Esophagus (tissue), 2 donors: ENCODE measurements around the gene NFKBIZ. TPM values are rescaled to one million over a fixed set of nuclear protein-coding genes. Genes with fewer than 3 reads are reported as not detected.
"Not testable (repeated sequence)": the region's sequence is repeated elsewhere in the genome, so short reads cannot be mapped to it uniquely, and the experiment has no call there.

Source experiments
- H3K27ac ChIP-seq, 2 donors: one replicate each; pipeline ENCODE4 v1.5.1; 2013; ENCODE audit warnings: low read depth in 2 of 2, mild to moderate bottlenecking in 2 of 2, inconsistent platforms in 1 of 2, low read length in 1 of 2, moderate library complexity in 1 of 2
- H3K27me3 ChIP-seq, 2 donors: one replicate each; pipeline ENCODE4 v1.6.1; 2013; ENCODE audit warnings: low read length in 2 of 2, control low read depth in 1 of 2, mild to moderate bottlenecking in 1 of 2; ENCODE audit not compliant: insufficient read depth in 2 of 2, control insufficient read depth in 1 of 2
- H3K36me3 ChIP-seq, 2 donors: one replicate each; pipeline ENCODE4 v1.6.1; 2013; ENCODE audit warnings: low read length in 1 of 2; ENCODE audit not compliant: control insufficient read depth in 2 of 2, insufficient read depth in 2 of 2
- H3K4me1 ChIP-seq, 2 donors: one replicate each; pipeline ENCODE4 v1.6.1; 2013; ENCODE audit warnings: low read length in 1 of 2; ENCODE audit not compliant: control insufficient read depth in 2 of 2, insufficient read depth in 2 of 2
- H3K4me3 ChIP-seq, 2 donors: one replicate each; pipeline ENCODE4 v1.5.1; 2013; ENCODE audit warnings: low read length in 2 of 2, mild to moderate bottlenecking in 2 of 2, low read depth in 1 of 2, moderate library complexity in 1 of 2
- H3K9me3 ChIP-seq, 2 donors: one replicate each; pipeline ENCODE4 v1.6.1; 2013; ENCODE audit warnings: mild to moderate bottlenecking in 2 of 2, low read depth in 1 of 2, low read length in 1 of 2, moderate library complexity in 1 of 2; ENCODE audit not compliant: control insufficient read depth in 2 of 2, insufficient read depth in 1 of 2
- WGBS, 2 donors: extraction: QIAGEN DNeasy Blood & Tissue Kit; methylation state at CpG; one replicate each; pipeline ENCODE4 v1.1.7; 2013; 5-methylcytosine and 5-hydroxymethylcytosine counted together
- polyA plus RNA-seq, 2 donors: library from polyadenylated mRNA; stranded (reverse); fragments of 200-250 nt; gene quantifications; one replicate each; pipeline ENCODE4 v1.2.3, GENCODE V29; 2013
- donor health status: healthy with polysubstance abuse.
- donor health status: Bipolar disorder and iron deficiency.

NFKBIZ gene
- polyA plus RNA-seq, 2 donors, result 14.4 to 30.3 TPM

GRCh38 chr3:101898752-101899169 lies 49.4 kb downstream of the NFKBIZ start:
- Histone ChIP-seq H3K27ac (no peak overlapping the region), H3K4me1 (no peaks in the 10 kb centered on the region), H3K27me3 (no peaks in the 10 kb centered on the region), H3K9me3 (no peaks in the 10 kb centered on the region), H3K4me3 (no peak overlapping the region), H3K36me3 (no peaks in the 10 kb centered on the region)
- 63 to 69% methylated on average over 5 of the region's 5 CpGs for WGBS, 2 donors

DNA sequence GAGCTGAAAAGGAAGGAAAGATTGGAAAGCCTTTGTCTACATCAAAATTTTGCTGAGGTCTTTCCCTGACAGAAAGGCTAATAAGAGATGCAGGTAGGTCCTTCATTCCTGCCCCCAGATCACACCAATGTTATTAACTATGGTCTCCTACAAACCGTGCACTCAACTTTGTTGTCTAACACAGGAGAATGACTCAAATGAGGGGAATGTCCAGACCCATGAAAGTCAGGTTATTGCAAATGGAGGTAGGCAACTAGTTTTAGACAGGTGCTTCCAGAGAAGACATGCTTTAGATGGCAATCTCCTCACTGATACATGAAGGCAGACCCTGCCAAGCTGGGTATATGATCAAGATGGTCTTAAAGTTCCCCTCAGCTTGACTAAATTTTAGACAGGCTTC lies 51.0 kb downstream of the NFKBIZ start:
- Histone ChIP-seq H3K36me3 (no peaks in the 10 kb centered on the region), H3K4me3 (no peak overlapping the region), H3K4me1 (no peaks in the 10 kb centered on the region), H3K9me3 (no peaks in the 10 kb centered on the region), H3K27me3 (no peaks in the 10 kb centered on the region), H3K27ac (no peak overlapping the region)
- 88 to 92% methylated on average over 1 of the region's 1 CpG for WGBS, 2 donors

DNA sequence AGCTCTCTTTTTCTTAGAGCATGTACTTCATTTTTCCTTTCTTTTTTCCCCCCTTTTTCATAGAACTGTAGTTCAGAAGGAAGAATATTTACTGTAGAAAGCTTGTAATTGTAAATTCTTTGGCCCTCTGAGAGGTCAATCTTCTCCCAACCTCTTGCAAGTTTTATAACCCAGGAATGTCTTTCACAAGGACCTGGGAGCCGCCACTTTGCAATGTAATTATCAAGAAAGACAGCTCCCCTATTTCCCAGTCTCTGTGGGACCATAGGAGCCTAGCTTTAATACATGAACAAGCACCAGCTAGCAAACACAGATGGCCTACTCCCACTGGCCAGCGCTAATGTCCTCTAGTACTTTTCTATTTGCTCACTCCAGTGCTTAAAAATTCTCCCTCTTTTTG lies 51.4 kb downstream of the NFKBIZ start:
- no peaks in the 10 kb centered on the region for H3K4me1 ChIP-seq
- WGBS, 2 donors, result 89 to 97% methylated on average over 2 of the region's 2 CpGs
- H3K9me3 ChIP-seq, result no peaks in the 10 kb centered on the region
- H3K27ac ChIP-seq, result no peak overlapping the region
- no peaks in the 10 kb centered on the region for H3K36me3 ChIP-seq
- H3K4me3 ChIP-seq, result no peak overlapping the region
- H3K27me3 ChIP-seq, result no peaks in the 10 kb centered on the region

DNA sequence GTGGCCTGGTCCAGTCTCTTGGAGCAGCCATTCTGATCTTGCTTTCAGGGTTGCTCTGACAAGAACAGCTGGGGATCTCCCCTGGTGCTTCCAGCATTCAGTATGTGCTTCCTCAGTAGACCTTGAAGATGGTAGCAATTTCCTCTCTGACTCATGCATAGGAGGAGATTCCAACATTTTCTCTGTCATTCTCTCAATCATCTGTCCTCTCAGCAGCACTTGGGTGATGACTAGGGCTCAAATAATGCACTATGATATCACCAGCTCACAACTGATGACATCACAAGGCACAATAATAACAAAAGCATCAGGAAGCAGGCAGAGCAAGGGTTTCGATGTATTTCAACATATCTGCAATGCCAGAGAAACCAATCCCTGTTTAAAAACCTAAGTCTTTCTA lies 52.7 kb downstream of the NFKBIZ start:
- H3K27ac ChIP-seq, result peak overlapping the region; percentile 45 to 60
- no peaks in the 10 kb centered on the region for H3K36me3 ChIP-seq
- no peaks in the 10 kb centered on the region for H3K27me3 ChIP-seq
- H3K9me3 ChIP-seq, result no peaks in the 10 kb centered on the region
- no peaks in the 10 kb centered on the region for H3K4me1 ChIP-seq
- 70 to 79% methylated on average over 1 of the region's 1 CpG for WGBS, 2 donors
- no peak overlapping the region for H3K4me3 ChIP-seq

DNA sequence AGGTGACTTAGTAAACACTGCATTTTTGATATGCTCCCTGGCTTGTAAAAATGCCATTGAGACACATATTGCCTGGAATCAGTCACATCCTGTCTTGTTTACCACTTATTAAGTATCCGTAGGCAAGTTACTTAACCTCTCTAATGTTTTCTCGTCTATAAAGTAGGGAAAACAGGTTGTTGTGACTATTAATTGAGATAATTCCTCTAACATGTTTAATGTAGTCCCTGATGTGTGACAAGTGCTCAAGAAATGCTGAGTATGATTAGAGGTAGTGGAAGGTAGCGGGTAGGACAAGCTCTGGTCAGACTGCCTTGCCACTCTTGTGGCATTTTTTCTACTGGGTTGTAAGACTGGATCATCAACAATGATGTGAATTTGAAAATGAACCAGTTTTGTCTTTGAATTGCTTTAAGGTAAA lies 54.1 kb downstream of the NFKBIZ start:
- WGBS, 2 donors, result 73 to 76% methylated on average over 3 of the region's 3 CpGs
- Histone ChIP-seq H3K27me3 (no peaks in the 10 kb centered on the region), H3K4me3 (no peak overlapping the region), H3K4me1 (no peaks in the 10 kb centered on the region), H3K36me3 (no peaks in the 10 kb centered on the region), H3K9me3 (no peaks in the 10 kb centered on the region), H3K27ac (peak overlapping the region in 1 of 2 donors; percentile 21)

- H3K36me3 ChIP-seq, H3K9me3 ChIP-seq, H3K27me3 ChIP-seq, H3K27ac ChIP-seq, H3K4me3 ChIP-seq, H3K4me1 ChIP-seq: not testable (repeated sequence)
- WGBS, 2 donors, result 81 to 86% methylated on average over 1 of the region's 1 CpG
Measured at GRCh38 chr3:101905573-101905972, 56.3 kb downstream of the NFKBIZ start.

Other genes starting within 250 kb of the NFKBIZ start
- gene ZBTB11, start 172.4 kb upstream of the NFKBIZ start, polyA plus RNA-seq, result 1 to 10 TPM; 5.0 to 6.7 TPM
- 1,000 to 10,000 TPM; 1,475 to 2,292 TPM for gene RPL24, start 162.8 kb upstream of the NFKBIZ start, polyA plus RNA-seq
- gene CEP97, start 124.9 kb upstream of the NFKBIZ start, polyA plus RNA-seq, result 1 to 10 TPM in 1 of 2 donors, under 1 TPM in 1; 0.94 to 1.1 TPM
- gene NXPE3, start 70.3 kb upstream of the NFKBIZ start, polyA plus RNA-seq, result 1 to 10 TPM in 1 of 2 donors, under 1 TPM in 1; 0.94 to 1.8 TPM